ENCODE results near the gene CMYA5. TPM values are rescaled to one million over a fixed set of nuclear protein-coding genes. Genes with fewer than 3 reads are reported as not detected.
A peak's percentile ranks its signal among the peaks of the same experiment; 100 is the strongest.
"Not testable (repeated sequence)": the region's sequence is repeated elsewhere in the genome, so short reads cannot be mapped to it uniquely, and the experiment has no call there.

CMYA5 gene
- total RNA-seq = 0.36 TPM

GRCh38 chr5:79689541-79690466 lies at the start of gene CMYA5:
Gene CMYA5, plus strand, starts transcription at chr5:79689836. Its CDS starts 72 bp downstream, at chr5:79689908.
- peak; percentile 90 for ATAC-seq

GRCh38 chr5:79640571-79641055 lies 49.0 kb upstream of the CMYA5 start:
- no peak for ATAC-seq

- ATAC-seq = no peak
Measured at GRCh38 chr5:79641414-79641813, 48.2 kb upstream of the CMYA5 start.

GRCh38 chr5:79642210-79642609 lies 47.4 kb upstream of the CMYA5 start:
- ATAC-seq = no peak

- no peak for ATAC-seq
Measured at GRCh38 chr5:79653843-79654242, 35.8 kb upstream of the CMYA5 start.

GRCh38 chr5:79663212-79663611 lies 26.4 kb upstream of the CMYA5 start:
- ATAC-seq = no peak

- no peak for ATAC-seq
Measured at GRCh38 chr5:79666758-79667157, 22.9 kb upstream of the CMYA5 start.

GRCh38 chr5:79672392-79672791 lies 17.2 kb upstream of the CMYA5 start:
- ATAC-seq = no peak

- not testable (repeated sequence) for ATAC-seq
Measured at GRCh38 chr5:79676354-79676753, 13.3 kb upstream of the CMYA5 start.

GRCh38 chr5:79682102-79682501 lies 7.5 kb upstream of the CMYA5 start:
- ATAC-seq = not testable (repeated sequence)

GRCh38 chr5:79684782-79685181 lies 4.9 kb upstream of the CMYA5 start:
- no peak for ATAC-seq

- peak; percentile 50 for ATAC-seq
Measured at GRCh38 chr5:79685627-79686026, 4.0 kb upstream of the CMYA5 start.

- ATAC-seq = no peak
Measured at GRCh38 chr5:79686799-79687198, 2.8 kb upstream of the CMYA5 start.

GRCh38 chr5:79687889-79688288 lies 1.7 kb upstream of the CMYA5 start:
- ATAC-seq = no peak

- no peak for ATAC-seq
Measured at GRCh38 chr5:79691007-79691406, 1.4 kb downstream of the CMYA5 start.

GRCh38 chr5:79692596-79692995 lies 3.0 kb downstream of the CMYA5 start:
- ATAC-seq = no peak

- ATAC-seq = no peak
Measured at GRCh38 chr5:79694183-79694582, 4.5 kb downstream of the CMYA5 start.

- no peak for ATAC-seq
Measured at GRCh38 chr5:79694652-79695051, 5.0 kb downstream of the CMYA5 start.

GRCh38 chr5:79695526-79695925 lies 5.9 kb downstream of the CMYA5 start:
- no peak for ATAC-seq

- no peak for ATAC-seq
Measured at GRCh38 chr5:79697222-79698170, 7.9 kb downstream of the CMYA5 start.

- ATAC-seq = no peak
Measured at GRCh38 chr5:79699763-79700400, 10.2 kb downstream of the CMYA5 start.

- no peak for ATAC-seq
Measured at GRCh38 chr5:79702606-79703380, 13.2 kb downstream of the CMYA5 start.
